Stimulated activated CD8-positive, alpha-beta memory T cell treated with anti-CD3 and anti-CD28 coated beads, Interleukin-4, amount 100 ng/mL, for 4 hours (primary cell): ENCODE results near the gene RELN.

Experiments
- DNase-seq, 2 donors: peaks; one replicate each; pipeline ENCODE4 v3.0.0-alpha.2; 2020; ENCODE audit warnings: low read depth in 2 of 2, low spot score in 1 of 2

The RELN gene

GRCh38 chr7:103690242-103690974, 299.1 kb downstream of the RELN start:
- no peak for DNase-seq

GRCh38 chr7:103689255-103689654, 300.2 kb downstream of the RELN start:
- no peak for DNase-seq

- DNase-seq: no peak
These were observed 301.5 kb downstream of the RELN start for GRCh38 chr7:103687951-103688350.

DNA sequence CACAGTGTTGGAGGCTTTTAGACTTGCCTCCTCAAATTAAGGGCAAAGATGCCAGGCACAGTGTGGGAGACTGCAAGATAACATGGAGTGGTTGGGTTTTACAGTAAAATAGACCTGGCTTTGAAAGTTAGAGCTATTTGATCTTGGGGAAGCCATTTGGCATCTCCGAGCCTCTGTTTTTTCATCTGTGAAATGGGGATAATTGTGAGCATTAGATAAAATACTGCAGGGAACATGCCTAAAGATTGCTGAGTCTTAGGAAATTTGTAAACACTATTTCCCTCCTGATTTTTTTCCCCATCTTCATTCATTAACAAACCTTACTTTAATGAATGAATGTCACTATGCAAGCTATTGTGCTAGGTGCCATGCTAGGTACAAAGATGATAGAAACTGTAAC, 302.2 kb downstream of the RELN start:
- no peak for DNase-seq

DNA sequence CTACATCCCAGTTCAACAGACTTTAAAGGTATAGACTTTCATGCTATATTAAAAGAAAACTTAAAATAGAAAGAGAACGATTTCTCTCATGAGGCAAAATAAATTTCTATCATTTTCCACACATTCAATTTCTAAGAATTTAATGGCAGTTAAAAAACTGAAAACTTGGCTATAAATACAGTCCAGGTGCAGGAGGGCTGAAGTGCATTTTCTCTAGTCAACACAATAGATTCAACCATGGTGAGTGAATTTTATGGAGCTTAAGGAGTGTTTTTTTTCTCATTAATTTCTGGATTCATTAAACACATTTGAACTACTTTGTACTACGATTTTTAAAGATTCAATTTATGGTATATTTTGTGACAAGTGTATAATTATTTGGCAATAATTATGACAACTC, 302.7 kb downstream of the RELN start:
- DNase-seq: no peak

GRCh38 chr7:103686064-103686463, 303.4 kb downstream of the RELN start:
- DNase-seq: no peak

DNA sequence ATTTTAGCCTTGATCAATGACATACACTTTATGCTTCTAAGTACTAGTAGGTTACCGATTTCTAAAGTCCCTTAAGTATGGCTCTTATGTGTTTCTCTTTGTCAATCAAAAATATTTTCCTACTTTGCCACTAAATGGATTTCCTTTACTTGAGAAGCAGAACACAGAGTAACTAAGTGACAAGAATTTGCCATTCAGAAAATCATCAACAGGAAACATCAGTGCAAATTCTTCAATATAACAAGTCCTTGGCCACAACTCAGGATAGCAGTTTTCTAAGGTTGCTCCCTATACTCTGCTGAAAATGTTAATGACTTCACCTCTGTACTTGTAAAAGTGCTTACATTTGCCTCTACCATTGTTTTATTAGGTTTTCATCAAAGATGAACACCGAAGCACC, 303.8 kb downstream of the RELN start:
- DNase-seq: no peak

DNA sequence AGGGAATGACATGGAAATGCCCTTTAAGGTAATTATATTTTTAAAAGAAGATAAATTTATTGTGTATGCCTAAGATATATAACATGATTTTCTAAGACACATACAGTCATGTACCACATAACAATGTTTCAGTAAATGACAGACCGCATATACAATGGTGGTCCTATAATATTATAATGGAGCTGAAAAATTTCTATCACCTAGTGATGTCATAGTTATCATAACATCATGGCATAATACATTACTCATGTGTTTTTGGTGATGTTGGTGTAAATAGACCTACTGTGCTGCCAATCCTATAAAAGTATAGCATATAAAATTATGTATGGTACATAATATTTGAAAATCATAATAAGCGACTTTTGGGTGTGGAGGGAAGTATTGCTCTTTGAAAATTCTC, 306.1 kb downstream of the RELN start:
- no peak for DNase-seq

DNA sequence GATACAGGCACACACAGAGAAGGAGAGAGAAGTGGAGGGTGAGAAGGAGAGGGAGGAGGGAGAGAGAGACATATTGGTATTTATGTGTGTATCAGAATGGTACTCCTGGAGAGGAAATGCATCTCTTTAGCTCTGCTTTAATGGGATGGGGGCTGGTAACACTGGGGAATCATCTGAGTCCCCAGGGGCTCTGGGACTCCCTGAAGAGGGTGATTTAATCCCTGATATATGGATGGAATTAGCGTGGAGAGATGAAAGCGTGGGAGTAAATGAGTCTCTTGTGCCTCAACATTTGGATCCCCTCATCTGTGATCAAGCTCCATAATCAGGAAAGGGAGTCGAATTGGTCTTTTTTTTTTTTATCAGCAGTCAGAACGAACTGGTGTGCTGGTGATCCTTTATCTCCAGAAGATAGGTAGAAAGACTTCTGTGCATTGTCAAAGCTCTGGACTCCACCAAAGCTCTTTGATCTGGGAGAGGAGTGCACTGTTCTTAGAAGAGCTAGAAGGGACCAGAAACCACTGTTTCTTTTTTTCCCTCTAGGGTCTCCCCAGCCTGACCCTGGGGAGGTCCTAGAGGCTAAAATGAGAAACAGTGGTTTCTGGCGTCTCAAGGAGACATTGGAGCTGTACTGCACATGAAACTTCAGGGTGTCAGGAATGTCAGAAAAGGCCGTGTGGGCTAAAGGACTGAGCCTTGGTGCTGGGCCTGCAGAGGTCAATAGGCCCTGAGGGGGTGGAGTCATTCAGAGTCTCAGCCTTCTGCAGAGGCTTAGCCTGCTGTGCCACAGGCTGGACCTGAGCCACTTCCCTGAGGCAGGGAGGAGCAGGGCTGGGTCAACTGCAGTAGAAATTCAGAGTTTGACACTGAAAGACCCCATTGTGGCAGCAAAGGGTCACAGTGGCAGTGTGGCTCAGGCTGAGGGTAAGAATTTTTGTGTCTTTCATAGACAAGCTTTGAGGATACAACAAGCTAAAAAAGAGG, 309.0 kb downstream of the RELN start:
- no peak for DNase-seq

GRCh38 chr7:103679151-103680132, 310.0 kb downstream of the RELN start:
- DNase-seq: no peak

GRCh38 chr7:103668279-103668941, 321.0 kb downstream of the RELN start:
- DNase-seq: no peak

DNA sequence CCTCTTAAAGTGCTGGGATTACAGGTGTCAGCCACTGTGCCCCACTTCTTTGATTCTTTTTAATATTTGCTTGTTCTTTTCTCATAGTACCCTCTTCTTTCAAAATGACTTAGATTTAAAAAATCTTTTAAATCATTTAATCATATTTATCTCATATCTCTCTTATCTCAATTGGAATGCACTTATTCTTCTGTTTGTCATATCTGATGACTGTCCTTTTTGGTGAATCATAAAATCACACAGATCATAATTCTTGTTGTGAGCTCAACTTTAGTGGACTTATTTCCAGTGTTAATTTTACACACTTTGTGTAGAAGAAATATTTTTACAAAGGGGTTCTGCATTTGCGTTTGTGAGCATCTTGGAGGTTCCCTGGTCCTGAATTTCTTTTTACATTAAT, 323.1 kb downstream of the RELN start:
- no peak for DNase-seq

GRCh38 chr7:103664577-103664976, 324.9 kb downstream of the RELN start:
- no peak for DNase-seq

- no peak for DNase-seq
These were observed 328.7 kb downstream of the RELN start for GRCh38 chr7:103660455-103661371.

GRCh38 chr7:103658055-103659005, 331.1 kb downstream of the RELN start:
- DNase-seq: no peak

DNA sequence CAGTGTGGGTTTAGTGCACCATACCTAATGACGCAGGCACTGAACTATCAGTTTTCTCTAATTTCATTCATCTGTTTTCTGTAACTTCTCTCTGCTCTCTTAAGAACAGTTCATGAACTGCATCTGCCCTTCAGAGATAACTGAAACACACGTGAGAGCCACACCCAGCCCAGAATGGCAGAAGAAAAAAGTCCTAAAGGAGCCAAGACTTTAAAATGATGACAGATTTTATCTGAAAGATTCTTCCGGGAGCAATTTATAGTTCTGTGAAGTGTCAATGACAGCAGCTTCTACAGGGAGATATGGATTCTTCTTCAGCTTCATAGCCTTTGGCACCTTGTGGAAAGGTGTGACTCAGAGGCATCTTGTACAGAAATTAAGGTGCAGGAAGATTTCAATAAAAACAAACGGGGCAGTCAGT, 332.0 kb downstream of the RELN start:
- no peak for DNase-seq

GRCh38 chr7:103656221-103656620, 333.2 kb downstream of the RELN start:
- DNase-seq: no peak
